CD4-positive, alpha-beta T cell treated with Interleukin-10 for 1 hour (primary cell): ENCODE measurements around the gene SCD5.
"Not testable (repeated sequence)": the region's sequence is repeated elsewhere in the genome, so short reads cannot be mapped to it uniquely, and the experiment has no call there.

Experiments
- DNase-seq: peaks from one replicate; pipeline ENCODE4 v3.0.0-alpha.2; 2020

Gene SCD5

DNA sequence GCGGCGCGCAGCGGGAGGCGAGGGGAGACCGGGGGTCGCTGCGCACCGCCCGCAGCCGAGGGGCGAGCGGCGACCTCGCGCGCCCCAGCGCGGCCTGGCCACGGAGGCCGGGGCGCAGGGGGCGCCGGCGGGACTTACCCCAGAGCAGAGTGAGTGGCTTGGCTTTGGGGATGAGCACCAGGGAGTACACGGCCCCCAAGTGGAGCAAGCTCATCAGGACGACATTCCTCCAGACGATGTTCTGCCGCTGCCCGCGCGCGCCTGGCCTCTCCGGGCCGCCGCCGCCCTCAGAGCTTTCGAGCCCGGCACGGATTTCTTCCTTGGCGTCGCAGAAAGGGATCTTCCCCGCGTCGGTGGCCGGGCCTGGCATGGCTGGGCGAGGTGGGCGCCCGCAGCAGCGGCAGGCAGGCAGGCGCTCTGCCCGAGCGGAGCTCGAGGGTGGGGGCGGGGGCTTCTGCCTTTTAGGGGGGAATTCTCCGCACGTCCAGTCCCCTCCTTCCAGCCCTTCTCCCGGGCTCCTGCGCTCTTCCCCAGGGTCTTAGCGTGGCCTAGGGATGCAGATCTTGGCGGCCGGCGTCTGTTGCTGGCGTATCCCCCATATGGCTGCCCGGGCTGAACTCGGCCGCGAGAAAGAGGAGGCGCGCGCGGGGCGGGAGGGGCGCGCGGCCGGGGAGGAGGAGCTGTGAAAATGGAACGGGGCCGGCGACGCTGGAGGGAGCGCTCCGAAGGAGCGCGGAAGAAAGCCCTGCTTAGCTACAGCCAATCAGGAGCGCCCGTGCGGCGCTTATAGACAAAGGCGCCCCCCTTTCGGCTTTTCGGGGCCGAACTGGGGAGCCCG lies at the start of gene SCD5:
TSS of gene SCD5 (minus strand) at position 629 of the 838 bp plus-strand sequence. CDS start at position 370, 259 bp downstream.
- DNase-seq = peak; percentile 80

DNA sequence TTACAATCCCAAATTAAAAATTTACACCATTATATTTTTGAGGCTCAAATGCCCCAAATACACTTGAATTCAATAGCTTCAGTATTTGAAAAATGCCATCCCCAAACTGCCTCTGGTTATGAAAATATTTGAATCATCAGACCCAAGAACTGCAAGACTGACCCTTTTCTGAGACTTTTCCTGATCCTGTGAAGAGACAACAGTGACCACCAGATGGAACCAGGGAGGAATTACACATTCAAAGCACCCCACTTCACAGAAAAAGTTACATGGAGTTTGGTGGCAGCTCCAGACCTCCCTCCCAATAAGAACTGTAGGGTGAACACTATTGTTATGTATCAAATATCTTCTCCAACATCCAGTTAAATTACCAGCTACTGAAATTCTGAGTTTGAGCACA lies 44.0 kb upstream of the SCD5 start:
- no peak for DNase-seq

DNA sequence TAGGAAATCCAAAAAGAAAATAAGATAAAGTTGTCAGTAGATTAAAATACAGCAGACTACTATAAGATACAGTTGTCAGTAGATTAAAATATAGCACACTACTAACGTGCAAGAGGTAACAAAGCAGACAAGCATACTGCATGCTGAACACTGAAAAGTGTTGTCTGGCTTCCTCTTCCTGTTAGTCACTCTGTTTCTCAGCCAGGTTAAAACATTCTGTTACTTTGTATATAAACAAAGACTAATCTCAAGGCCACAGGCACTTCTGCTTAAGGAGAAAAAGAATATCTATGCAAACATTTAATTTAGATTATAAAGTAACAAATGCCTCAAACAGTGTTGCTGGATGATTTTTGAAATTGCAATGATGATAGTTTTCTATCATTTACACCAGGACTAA lies 41.0 kb upstream of the SCD5 start:
- DNase-seq = no peak

DNA sequence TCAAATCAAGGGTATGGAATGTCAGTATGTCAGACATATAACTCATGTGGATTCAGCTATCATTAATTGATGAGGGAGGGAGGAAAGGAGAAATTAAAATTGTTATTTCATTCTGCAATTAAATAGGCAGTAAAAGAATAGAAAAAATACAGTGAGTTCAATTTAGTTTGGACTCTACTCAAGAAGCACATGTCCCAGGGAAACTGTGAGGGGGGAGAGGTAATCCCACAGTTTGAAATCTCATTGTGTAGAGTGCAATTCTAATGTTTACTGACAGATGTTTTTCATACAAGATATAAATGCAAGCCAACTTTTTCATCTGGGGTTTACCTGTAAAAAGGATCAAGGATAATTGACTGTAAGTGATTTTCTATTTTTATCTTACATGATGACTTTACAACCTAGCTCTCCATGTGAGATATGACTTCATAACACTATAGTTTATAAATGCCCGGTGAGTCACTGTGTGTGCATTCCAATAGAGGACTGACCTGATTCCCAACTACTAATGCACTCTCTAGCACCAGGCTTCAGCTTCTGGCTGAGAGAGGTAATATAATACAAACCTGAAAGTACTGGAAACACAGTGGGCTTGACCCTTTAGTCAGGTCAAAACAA lies 35.2 kb upstream of the SCD5 start:
- no peak for DNase-seq

GRCh38 chr4:82833060-82833459 lies 34.5 kb upstream of the SCD5 start:
- not testable (repeated sequence) for DNase-seq

DNA sequence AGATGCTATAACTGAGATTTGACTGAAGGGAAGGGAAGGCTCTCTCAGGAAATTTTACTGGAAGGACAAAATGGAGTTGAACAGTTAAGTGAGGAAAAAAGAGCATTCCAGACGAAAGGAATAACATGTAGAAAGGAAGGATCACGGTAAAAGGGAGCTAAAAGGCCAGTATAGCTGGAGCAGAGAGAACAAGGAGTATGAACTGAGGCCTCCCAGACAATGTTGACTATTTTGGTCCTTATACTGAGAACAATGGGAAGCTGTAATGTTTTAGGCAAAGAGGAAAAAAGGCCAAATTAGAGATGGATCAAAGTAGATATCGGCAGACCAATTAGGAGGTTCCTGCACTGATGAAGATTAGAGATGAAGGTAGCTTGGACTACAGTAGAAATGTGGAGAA lies 26.8 kb upstream of the SCD5 start:
- DNase-seq = no peak

GRCh38 chr4:82823062-82823461 lies 24.5 kb upstream of the SCD5 start:
- no peak for DNase-seq

DNA sequence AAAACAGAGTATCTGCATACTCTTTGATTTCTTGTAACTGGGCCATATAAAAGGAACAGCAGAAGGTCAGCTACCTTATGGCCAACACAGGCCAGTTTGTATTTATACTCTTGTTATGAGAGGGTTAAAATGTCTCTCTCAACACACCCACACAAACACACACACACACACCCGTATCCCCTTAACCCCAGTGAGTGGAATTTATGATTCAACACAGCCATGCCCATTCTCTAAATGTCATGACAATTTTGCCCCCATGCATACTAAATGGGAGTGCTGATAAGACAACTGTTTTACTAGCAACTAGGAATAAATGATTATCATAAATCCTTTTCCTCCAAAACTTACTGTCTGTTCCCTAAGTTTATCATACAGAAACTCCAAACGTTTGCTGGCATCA lies 22.1 kb upstream of the SCD5 start:
- DNase-seq = no peak

DNA sequence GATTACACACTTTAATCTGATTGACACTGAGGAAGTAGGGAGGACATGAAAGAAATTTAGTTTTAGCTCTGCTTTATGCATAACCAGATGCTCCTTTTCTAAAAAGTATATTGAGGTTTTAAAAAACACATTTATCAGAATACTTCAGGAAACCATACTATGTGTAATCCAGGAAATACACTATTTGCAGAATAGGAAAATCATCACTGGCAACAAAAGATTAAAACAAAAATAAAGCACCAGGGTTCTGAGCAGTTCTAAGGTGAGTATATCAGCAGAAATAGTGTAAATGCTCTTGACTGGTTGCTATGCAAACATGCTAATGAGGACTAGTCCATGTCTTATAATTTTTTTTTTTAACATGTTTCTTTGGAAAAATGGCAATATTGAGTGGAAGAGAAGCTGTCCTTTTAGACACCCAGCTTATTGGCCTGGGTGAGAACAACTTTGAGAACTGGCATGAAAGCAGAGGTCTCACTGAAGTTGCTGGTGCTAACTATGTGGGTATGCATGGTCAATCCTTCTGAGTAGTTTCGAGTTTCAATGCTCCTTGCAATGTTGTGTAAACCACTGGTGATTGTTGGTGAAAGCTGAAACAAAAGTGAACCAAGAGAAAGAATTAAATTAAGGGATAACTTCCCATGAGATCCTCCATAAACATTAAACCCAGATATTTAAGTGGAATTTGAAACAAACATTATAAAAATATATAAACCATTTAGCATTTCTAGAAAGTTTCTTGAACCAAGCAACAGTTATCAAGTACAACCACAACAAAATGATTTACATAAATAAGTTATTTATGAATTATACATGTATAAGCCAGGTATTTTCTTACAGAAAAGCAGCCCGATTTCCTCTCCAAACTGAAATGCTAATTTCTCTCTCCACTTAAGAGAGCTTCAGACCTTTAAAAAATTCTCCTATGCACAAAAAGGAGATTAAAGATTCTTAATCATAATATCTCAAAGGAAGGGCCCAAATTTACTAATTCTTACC lies 20.4 kb upstream of the SCD5 start:
- DNase-seq = no peak

DNA sequence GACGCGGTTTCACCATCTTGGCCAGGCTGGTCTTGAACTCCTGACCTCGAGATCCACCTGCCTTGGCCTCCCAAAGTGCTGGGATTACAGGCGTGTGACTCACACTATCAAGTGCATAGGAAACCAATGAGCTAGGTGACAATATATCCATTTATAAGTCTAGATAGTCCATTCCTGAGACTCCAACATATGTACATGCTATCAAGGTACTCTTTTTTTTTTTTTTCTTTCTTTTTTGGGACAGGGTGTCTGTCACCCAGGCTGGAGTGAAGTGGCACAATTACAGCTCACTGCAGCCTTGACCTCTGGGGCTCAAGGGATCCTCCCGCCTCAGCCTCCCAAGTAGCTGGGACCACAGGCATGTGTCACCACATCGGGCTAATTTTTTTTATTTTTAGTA lies 18.3 kb upstream of the SCD5 start:
- not testable (repeated sequence) for DNase-seq

DNA sequence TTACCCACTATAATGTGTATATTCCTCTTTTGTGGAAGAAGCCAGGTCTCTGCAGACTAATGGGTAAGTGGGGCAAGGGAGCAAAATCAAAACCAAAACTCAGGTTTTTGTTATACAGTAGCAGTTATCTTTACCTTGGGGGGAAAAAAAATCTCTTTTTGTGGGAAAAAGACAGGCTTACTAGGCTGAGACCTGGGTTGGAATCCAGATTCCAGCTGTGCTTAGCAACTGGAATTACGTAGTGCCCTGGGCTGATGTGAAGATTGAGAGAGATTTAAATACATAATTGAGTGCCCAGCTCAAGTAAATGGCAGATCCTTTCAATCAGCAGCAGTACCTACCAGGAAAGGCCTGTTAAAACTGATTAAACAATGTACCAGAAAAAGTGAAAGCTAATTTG lies 15.4 kb upstream of the SCD5 start:
- DNase-seq = no peak

DNA sequence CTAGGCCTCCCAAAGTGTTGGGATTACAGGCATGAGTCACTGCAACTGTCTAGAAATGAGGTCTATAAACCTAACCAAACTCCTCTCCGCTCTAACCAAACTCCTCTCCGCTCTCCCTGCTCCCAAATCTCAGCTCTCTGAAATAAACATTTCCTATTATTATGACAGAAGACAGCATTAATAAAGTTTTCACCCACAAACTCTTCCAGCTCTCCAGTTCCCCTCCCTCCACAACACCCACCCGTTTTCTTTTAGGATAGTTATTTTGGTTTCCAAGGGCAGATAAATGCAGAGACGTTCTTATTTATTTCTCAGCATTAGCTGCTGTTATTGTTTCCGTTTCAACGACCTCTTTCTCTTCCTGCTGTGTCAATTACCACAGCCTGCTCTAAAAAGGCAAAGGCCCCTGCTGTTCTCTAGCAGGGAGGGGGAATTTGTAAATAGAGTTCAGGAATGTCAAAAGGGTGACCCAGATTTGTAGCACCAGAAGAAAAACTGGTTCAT lies 13.3 kb upstream of the SCD5 start:
- DNase-seq = no peak

GRCh38 chr4:82811392-82811791 lies 12.8 kb upstream of the SCD5 start:
- DNase-seq = no peak

- DNase-seq = no peak
These were observed 11.6 kb upstream of the SCD5 start for GRCh38 chr4:82810176-82810575.

DNA sequence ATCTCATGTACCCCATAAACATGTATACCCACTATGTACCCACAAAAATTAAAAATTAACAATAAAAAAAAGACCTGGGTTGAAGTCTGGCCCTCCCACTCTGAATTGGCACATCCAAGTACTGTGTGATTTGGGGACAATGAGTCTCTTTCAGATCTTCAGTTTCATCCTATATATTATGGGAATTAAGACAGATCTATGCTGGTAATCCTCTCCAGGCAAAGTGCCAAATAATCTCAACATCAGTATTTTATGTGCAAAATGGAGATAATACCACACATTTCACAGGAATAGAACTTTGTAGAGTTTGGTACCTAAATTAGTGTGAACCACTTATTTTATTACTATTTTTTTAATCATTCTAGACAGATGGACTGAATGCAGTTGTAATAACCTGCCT lies 11.0 kb upstream of the SCD5 start:
- DNase-seq = no peak

GRCh38 chr4:82803746-82804145 lies 5.2 kb upstream of the SCD5 start:
- no peak for DNase-seq

DNA sequence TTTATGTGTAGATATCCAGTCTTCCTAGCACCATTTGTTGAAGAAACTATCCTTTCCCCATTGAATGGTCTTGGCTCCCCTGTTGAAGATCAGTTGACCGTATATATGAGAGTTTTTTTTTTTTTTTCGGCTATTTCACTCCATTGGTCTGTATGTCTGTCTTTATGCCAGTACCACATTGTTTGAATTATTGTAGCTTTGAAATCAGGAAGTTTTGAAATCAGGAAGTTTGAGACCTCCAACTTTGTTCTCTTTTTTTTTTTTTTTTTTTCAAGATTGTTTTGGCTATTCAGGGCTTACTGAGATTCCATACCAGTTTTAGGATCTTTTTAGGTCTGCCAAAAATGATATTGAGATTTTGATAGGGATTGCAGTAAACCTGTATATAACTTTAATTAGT lies 4.3 kb upstream of the SCD5 start:
- no peak for DNase-seq

GRCh38 chr4:82801910-82802521 lies 3.4 kb upstream of the SCD5 start:
- no peak for DNase-seq

DNA sequence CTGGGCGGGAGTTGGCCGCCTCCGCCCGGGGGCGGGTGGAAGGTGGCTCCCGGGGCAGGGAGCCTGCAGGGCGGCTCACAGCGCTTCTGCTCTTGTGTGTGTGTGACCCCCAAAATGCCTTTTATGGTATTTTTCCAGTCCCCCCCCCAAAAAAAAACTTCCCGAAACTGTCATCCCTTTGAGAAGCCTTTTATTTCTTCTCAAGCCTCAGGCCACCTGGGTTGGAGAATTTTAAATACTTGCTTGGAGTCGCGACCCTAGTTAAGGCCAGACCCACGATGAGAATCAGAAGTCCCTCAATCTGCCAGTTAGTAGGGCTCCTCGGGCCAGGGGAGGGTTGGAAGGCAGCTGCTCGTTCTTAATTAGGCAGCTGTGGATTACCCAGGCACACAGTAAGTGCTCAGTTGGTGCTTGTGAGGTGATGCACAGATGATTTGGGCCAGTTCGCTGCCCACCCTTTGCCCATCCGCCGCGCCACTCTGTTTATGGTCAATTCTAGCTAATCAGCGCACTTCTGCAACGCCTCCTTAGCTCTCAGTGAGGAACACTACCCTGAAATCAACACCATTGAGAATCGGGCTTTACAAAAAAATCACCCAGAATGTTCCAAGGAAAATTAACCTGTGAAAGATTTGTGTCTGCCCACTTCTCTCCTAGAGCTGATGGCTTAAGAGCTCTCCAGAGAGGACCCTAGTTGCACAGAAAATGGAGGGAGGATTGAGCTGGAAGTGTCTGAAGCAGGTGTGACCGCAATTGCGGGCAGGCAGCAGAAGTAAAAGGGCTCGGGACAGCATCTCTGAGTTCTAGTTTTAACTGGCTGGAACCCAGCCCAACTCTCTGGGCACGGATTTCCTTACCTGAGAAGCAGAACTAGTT lies 648 bp upstream of the SCD5 start:
- DNase-seq = no peak

- DNase-seq = peak; percentile 8
These were observed 1.0 kb downstream of the SCD5 start for GRCh38 chr4:82797405-82798111.

- DNase-seq = no peak
These were observed 1.6 kb downstream of the SCD5 start for GRCh38 chr4:82797040-82797404.
